AG04449 (cell line): Measurements from ENCODE around the gene KCNJ2.

Experiments used
- CTCF ChIA-PET: fragments of 350-600 bp; formaldehyde crosslinking; extraction: SDS; loops from one replicate; lab custom pipeline; 2021; ENCODE audit warnings: antibody characterized with exemption; lab: Yijun Ruan, JAX
- POLR2A ChIA-PET: fragments of 400-600, 350-600 bp; formaldehyde crosslinking; extraction: SDS; loops from one replicate; lab custom pipeline; 2020; ENCODE audit warnings: antibody characterized with exemption, inconsistent platforms; lab: Yijun Ruan, JAX
- DNase-seq: peaks from one replicate; pipeline ENCODE4 v3.0.0-alpha.2; 2010; ENCODE audit warnings: low read depth, low spot score
- H3K4me3 ChIP-seq: 2 replicates; pipeline ENCODE4 v1.5.1; 2011; ENCODE audit warnings: low read depth, mild to moderate bottlenecking, control low read depth, low read length
- TF ChIP-seq, protein P1 (sequence below): IDR thresholded peaks from one replicate; pipeline ENCODE4 v1.5.1; 2011; ENCODE audit warnings: mild to moderate bottlenecking, moderate library complexity, low read length, control low read depth, inconsistent platforms; ENCODE audit not compliant: insufficient read depth; ENCODE audit errors: missing control alignments

The KCNJ2 gene

GRCh38 chr17:70207184-70207583 lies 37.9 kb downstream of the KCNJ2 start:
- ChIA-PET CTCF (no interaction called here), POLR2A (no interaction called here)
- no peak overlapping the region for H3K4me3 ChIP-seq
- TF ChIP-seq, protein P1, sequence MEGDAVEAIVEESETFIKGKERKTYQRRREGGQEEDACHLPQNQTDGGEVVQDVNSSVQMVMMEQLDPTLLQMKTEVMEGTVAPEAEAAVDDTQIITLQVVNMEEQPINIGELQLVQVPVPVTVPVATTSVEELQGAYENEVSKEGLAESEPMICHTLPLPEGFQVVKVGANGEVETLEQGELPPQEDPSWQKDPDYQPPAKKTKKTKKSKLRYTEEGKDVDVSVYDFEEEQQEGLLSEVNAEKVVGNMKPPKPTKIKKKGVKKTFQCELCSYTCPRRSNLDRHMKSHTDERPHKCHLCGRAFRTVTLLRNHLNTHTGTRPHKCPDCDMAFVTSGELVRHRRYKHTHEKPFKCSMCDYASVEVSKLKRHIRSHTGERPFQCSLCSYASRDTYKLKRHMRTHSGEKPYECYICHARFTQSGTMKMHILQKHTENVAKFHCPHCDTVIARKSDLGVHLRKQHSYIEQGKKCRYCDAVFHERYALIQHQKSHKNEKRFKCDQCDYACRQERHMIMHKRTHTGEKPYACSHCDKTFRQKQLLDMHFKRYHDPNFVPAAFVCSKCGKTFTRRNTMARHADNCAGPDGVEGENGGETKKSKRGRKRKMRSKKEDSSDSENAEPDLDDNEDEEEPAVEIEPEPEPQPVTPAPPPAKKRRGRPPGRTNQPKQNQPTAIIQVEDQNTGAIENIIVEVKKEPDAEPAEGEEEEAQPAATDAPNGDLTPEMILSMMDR = no peak
- DNase-seq = no peak

DNA sequence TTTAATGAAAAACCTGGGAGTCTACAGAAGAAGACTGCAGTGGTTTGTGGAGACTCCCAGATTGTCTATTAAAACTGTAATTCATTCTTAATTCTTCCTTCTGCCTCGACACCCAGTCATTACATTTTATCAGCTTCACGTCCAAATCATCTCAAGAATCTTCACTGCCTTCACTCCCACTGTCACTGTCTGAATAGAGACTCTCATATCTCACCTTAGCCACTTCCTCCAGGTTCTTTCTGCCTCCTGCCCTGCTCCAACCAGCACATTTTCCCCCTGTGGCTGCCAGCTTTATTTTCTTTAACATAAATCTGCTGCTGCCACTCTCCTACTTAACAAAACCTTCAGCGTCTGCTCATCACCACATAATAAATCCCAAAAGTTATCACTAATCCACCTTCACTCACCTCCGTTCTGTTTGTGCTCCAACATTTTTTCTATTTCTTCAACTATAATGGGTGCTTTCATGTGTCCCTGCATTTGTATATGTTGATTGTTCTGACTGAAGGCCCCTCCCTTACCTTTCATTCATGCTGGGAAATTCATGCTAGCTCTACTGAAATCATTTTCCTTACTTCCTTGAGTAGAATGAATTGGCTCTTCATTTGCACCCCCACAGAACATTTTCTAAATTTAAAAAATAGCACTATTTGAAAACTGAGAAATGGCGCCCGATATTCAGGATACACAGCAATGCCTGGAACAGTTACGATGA lies 38.9 kb downstream of the KCNJ2 start:
- no peak for DNase-seq
- no peak overlapping the region for H3K4me3 ChIP-seq
- ChIA-PET CTCF (no interaction called here), POLR2A (no interaction called here)
- TF ChIP-seq, protein P1 = no peak

DNA sequence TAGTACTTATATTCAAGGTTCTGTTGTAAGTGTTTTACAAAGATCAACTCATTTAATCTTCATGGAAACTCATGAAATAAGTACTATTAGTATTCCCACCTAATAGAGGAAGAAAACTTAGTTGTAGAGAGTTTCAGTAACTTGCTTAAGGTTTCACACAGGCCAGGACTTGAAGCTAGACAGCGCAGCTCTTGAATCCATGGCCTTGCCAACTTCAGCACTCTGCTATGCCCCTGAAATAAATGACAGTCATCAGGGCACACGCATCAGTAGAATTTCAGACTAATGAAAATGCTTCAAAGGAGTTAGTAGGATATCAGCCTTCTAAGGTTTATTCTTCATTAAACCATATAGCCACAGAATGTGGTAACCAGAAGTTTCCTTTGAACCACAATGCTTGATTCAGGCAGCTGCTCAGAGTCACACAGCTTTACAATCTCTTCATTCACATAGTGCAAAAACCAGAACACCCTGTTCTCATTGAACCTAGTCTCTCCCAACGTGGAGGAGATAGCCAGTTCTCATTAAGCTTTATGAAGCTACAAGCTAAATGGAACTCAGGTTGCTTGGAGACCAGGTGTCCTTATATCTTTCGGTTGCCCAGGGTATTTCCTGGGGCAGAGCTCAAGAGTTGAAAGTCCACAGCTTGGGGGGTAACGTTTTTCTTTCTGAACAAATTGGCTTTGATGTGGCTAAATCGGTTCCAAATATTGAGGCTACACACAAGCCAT lies 39.7 kb downstream of the KCNJ2 start:
- TF ChIP-seq, protein P1 = no peak
- ChIA-PET POLR2A (no interaction called here), CTCF (no interaction called here)
- no peak overlapping the region for H3K4me3 ChIP-seq
- no peak for DNase-seq

DNA sequence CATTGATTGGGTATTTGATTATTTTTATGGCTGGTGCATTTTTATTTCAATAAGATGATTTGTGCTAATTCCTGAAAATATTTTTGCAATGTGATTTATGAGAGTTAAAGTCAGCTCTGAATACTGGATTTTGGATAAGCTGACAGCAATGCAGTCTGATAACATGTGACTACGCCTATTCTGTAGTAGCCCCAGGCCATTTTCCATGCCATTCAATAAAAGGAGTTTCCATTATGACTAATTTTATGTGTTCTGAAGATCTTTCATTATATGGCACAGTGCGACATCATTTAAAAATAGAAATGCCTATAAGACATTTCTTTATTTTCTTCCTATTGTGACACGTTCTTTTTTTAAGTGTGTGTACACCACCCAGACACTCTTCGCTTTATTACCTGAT lies 46.3 kb downstream of the KCNJ2 start:
- TF ChIP-seq, protein P1 = no peak
- H3K4me3 ChIP-seq = no peak overlapping the region
- DNase-seq = no peak
- POLR2A ChIA-PET = no interaction called here
- CTCF ChIA-PET = no interaction called here

DNA sequence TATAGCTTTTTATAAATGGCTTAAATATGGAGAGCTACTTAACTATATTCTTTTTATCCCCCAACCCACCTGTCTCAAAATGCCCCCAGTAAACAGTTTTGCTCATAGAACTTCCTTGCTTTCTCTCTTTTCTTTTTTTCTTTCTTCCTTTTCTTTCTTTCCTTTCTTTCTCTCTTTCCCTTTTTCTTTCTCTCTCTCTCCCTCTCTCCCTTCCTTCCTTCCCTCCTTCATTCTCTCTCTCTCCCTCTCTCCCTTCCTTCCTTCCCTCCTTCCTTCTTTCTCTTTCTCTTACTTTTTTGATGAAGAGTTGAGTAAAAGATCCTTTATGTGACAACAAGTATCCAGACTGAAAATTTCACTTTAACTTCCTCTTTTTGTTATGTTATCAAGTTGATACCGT lies 48.2 kb downstream of the KCNJ2 start:
- TF ChIP-seq, protein P1 = no peak
- no peak overlapping the region for H3K4me3 ChIP-seq
- POLR2A ChIA-PET = no interaction called here
- no peak for DNase-seq
- CTCF ChIA-PET = no interaction called here

- DNase-seq = no peak
- no peak overlapping the region for H3K4me3 ChIP-seq
- TF ChIP-seq, protein P1 = no peak
- ChIA-PET CTCF (no interaction called here), POLR2A (no interaction called here)
These were observed 55.9 kb downstream of the KCNJ2 start for GRCh38 chr17:70225276-70225675.
